ENCODE data around the gene VAPB. TPM values are rescaled to one million over a fixed set of nuclear protein-coding genes. Genes with fewer than 3 reads are reported as not detected.

The VAPB gene
- total RNA-seq, 4 donors from 2014 or later, result 20.4 to 28.0 (median 23.6) TPM

DNA sequence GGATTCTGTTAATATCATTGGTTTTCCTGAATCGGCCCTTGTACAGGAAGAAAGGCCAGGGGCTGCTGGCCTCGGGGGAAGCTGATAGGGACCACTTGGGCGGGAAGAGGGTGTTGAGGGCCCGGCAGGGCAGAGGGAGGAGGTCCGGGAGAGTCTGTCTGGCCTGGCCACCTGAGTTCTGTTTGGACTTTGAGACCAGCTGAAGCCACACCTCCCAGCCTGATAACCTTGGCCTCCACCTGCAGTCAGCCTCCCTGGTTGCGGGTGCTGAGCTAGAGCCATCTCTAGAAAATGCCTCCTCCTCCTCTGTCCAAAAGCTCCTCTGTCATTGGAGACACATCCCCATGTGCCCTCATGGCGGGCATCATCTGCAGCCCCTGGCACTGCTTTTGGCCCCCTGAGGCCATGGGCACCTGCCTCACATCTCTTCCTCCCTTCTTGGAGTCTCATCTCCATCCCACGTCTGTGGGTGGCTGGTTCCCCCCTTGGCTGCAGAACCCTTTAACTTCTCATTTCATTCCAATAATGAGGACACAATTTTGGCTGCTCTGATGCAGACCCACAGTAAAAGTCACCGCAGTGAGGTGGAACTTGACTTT, 109.5 kb downstream of the VAPB start:
- no peak overlapping the region for H3K4me3 ChIP-seq
- TF ChIP-seq EP300 (IDR thresholded peaks at IDR 0.05) (no peak), POLR2A (IDR thresholded peaks at IDR 0.05) (no peak)
- TF ChIP-seq, protein P1, sequence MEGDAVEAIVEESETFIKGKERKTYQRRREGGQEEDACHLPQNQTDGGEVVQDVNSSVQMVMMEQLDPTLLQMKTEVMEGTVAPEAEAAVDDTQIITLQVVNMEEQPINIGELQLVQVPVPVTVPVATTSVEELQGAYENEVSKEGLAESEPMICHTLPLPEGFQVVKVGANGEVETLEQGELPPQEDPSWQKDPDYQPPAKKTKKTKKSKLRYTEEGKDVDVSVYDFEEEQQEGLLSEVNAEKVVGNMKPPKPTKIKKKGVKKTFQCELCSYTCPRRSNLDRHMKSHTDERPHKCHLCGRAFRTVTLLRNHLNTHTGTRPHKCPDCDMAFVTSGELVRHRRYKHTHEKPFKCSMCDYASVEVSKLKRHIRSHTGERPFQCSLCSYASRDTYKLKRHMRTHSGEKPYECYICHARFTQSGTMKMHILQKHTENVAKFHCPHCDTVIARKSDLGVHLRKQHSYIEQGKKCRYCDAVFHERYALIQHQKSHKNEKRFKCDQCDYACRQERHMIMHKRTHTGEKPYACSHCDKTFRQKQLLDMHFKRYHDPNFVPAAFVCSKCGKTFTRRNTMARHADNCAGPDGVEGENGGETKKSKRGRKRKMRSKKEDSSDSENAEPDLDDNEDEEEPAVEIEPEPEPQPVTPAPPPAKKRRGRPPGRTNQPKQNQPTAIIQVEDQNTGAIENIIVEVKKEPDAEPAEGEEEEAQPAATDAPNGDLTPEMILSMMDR (IDR thresholded peaks at IDR 0.05), result no peak
- DNase-seq (ENCODE audit: low spot score in 2 of 2), result no peak
- no peaks in the 10 kb centered on the region for H3K27me3 ChIP-seq
- H3K4me1 ChIP-seq, result no peaks in the 10 kb centered on the region
- peaks cover 0 to 3% (median 0%) of the 10 kb centered on the region in 3 donors for H3K36me3 ChIP-seq
- no peak overlapping the region for H3K27ac ChIP-seq
- 81% methylated on average over 8 of the region's 9 CpGs for WGBS, 2 donors
- H3K9me3 ChIP-seq, result peaks cover 0 to 13% (median 0%) of the 10 kb centered on the region in 4 donors

DNA sequence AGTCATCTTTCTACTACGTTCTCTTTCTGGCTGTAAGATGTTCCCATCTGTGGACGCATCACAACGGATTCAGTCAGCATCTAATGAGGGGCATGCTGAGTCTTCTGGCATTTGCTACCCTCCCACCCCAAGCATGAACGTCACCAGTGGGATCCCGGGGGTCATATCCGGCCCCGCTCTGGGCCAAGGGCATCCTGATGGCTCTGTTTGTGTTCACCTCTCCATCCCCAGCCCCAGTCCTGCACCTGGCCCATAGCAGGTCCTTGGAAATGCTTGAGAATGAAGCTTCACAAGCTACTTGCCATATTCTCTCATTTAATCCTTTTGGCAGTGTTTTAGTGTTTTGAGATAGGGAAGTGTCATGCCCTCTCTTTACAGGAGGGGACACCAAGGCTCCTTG, 111.2 kb downstream of the VAPB start:
- DNase-seq (ENCODE audit: low spot score in 2 of 2), result no peak
- Histone ChIP-seq H3K27ac (no peak overlapping the region), H3K27me3 (no peaks in the 10 kb centered on the region), H3K36me3 (peaks cover 0 to 3% (median 0%) of the 10 kb centered on the region in 3 donors), H3K4me1 (no peaks in the 10 kb centered on the region), H3K4me3 (no peak overlapping the region), H3K9me3 (peaks cover 0 to 29% (median 4%) of the 10 kb centered on the region in 4 donors)
- TF ChIP-seq EP300 (IDR thresholded peaks at IDR 0.05) (no peak), POLR2A (IDR thresholded peaks at IDR 0.05) (no peak)
- TF ChIP-seq, protein P1 (IDR thresholded peaks at IDR 0.05), result no peak
- WGBS, 2 donors, result 83 to 84% methylated on average over 7 of the region's 7 CpGs

Other genes with a start within 250 kb of the VAPB start
- gene ANKRD60, start 160.6 kb upstream of the VAPB start, total RNA-seq, result not detected
- gene RAB22A, start 79.5 kb upstream of the VAPB start, total RNA-seq, result 10 to 100 TPM; 16.7 to 26.2 (median 20.8) TPM
- under 1 TPM in 2 of 4 donors, not detected in 2; 0.21 to 0.30 TPM for gene APCDD1L, start 126.2 kb downstream of the VAPB start, total RNA-seq